SKM-1 (cell line): ENCODE data around the gene KRTAP17-1.

ENCODE experiments used
- DNase-seq: peaks from one replicate; lab custom pipeline; 2025; ENCODE audit not compliant: unreplicated experiment; lab: John Stamatoyannopoulos, UW

Gene KRTAP17-1

DNA sequence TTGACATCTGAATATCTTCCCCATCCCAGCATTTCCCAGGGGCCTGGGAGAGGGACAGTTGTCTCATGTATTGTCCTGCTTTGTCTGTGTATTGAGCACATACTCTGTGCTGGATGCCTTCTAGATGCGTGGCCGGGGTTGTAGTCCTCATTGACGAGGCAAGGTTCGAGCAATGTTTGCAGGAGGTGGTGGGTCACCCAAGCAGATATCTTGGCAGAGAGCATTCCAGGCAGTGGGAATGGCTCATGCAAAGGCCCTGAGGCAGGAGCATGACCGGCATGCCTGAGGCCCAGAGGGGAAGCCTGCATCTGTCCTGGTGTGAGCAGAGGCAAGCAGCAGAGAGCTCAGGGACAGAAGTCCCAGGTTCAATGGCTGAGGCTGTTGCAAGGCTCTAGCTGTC is 17.6 kb upstream of the KRTAP17-1 start:
- no peak for DNase-seq

DNA sequence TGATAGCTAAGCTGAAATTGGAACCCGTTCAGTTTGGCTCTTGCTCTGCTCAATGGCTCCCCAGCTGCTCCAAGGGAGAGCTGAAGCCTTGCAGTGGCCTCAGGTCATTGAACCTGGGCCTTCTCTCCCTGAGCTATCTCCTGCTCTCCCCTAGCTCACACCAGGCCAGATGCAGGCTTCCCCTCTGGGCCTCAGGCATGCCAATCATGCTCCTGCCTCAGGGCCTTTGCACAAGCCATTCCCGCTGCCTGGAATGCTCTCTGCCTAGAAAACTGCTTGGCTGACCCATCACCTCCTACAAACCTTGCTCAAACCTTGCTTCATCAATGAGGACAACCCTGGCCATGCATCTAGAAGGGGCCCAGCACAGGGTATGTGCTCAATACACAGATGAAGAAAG is 16.7 kb upstream of the KRTAP17-1 start:
- no peak for DNase-seq

DNA sequence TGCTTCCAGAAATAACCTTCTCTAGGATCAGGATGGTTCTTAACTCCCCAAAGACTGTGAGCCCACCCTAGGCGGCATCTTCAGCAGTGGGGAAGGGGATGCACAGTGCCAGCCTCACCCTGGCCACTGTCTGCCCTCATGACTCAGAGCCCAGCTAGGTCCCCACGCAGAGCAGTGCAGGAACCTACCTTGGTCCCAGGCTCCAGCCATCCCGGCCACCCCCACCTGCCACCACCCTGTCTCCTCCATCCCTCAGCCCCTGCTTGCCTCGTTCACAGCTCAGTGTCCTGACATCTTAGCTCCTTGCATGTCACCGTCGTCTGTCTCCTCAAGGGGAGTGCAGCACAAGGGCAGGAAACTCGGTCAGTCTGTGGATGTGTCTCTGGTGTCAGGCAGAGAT is 16.1 kb upstream of the KRTAP17-1 start:
- no peak for DNase-seq

DNA sequence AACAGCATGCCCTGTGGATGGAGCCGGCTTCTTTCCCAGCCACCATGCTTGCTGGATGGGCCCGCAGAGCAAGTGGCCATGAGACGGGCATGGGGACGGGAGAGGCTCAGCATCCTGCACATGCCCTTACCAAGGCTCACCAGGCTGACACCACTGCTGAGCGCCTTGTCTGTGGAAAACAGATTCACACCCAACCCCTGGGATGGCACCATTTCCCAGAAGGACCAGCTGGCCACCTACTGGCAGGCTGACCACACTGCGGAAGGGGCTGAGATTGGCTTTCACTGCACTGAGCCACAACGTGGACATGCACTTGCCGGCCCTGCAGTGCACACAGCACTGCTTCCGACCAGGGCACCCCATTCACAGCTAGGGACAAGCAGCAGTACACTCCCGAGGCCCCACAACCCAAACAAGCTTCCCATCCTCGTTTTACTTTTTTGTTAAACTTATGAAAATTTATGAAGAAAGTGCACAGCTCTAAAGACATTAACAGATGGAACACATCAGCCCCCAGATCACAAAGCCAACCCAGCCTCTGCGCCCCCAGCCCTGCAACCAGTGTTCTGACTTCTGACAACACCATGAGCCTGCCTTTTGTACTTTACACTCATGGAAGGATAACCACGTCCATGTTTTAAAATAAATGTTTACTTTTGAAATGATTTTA is 13.9 kb upstream of the KRTAP17-1 start:
- DNase-seq = no peak

DNA sequence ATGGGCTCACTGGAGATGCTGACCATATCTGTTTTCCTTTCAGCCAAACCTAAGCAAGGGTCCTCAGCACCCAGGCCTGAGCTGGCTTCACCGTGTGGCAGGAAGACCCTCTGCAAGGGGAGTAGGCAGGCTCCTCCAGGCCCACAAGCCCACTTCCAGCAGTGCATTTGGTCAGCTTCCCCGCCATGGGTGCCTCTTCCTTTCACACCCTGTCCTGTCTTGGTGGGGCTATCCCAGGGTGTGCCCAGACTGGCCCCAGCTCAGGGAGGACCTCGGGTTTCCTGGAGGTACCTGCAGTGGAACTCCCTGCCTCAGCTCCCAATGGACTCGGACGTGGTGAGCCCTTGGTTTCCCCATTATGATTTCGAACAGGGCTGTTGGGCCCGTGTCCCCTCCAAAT is 12.7 kb upstream of the KRTAP17-1 start:
- DNase-seq = no peak

DNA sequence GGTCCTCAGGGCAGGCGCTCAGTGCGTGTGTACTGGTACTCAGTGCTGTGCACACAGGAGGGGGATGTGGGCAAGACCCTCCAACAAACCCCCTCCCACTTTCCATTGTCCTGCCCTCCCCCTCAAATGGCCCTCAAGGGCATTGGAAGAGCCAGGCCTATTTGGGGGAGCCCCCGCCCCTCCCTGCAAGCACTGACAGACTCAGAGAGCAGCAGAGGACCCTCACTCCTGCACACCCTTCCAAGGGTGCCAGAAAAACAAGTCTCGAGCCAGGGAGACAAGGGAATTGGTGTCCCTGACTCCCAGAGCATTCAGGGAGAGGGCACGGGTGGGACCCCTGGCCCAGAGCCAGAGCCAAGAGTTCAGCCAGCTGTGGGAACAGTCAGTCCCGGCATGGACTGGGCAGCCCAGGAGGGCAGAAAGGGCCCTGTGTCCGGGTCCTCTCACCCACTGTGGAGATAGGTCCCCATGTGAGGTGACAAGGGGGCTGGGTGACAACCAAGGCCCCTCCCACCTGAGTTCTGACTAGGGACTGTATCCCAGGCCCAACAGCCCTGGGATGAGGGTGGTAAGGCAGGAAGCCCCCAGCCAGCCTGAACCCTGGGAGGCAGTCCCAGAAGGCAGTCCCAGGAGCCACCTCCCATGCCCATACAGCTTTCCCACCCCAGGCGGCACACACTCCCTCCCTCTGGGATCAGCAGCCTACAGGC is 12.1 kb upstream of the KRTAP17-1 start:
- no peak for DNase-seq

DNA sequence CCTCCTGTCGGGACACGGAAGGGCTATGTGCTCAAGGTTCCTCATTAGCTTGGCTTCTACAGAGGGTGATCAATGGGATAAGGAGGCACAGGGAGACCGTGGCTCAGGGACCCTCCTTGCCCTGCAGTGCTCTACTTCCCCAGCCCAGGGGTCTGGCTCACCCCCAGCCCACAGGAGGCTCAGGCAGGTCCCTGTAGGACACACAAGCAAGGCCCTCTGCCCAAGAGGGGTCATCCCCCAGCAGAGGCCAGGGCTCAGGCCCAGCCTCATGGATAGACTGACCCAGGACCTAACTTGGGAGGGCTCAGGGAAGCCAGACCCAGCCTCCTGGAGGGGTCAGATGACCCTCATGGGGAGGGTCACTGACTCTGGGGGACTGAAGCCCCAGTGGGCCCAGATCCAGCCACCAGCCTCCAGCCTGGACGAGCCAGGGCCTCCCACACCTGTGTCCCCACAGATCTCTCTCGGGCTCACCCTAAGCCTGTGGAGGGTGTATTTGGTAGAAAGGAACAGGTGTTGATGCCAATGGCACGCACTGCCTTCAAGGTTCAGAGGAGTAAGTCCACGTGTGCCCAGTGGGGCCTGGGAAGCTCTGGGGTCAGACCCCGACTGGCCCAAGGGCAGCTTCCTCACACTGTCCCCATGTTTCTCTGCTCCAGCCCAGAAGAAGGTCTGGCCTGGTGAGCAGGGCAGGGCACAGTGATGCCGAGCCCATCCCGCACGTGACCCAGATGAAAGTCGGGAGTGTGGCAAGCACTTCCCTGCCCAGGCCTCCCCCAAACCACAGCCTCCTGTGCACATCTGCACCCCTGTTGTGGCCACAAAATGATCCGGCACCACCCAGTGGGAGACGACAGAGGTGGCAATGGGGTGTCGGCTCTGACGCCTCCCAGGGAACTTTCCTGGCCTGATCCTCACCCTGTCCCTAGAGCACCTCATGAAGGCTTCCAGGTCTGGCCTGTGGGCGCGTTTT is 10.9 kb upstream of the KRTAP17-1 start:
- DNase-seq = no peak

DNA sequence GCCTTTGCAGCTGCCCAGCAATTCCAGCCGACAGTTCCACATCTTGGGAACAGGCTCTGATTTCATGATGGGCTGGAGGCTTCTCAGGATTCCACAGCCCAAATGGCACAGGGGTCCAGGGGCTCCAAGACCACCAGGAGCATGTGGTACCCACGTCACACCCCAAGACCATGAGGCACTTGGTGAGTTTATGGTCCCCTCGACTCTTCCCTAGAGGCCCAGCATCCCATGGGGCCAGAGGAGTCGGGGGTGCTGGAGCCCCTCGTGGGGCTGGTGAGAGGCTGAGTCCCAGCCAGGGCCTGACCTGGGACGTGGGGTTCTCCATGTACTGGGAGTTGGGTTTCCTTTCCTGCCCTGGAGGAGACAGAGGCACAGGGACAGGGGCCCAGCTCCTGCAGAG is 10.1 kb upstream of the KRTAP17-1 start:
- no peak for DNase-seq

DNA sequence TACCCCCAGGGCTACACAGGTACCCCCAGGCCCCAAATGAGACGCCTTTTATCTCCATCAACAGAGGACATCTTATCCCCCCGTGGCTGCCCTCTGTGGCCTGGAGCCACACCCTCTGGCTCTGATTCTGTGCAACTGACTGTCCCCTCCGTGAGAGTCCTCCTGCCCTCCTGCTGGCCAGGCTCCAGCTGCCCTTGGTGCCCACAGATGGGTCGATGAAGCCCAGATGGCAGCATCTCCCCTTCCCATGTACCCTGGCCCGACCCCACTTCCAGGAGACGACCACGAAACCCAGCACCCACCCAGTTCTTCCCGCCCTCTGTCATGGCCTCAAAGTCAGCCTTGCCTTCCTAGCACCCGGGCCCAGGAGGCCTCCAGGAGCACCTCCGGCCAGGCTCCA is 9.6 kb upstream of the KRTAP17-1 start:
- DNase-seq = no peak

DNA sequence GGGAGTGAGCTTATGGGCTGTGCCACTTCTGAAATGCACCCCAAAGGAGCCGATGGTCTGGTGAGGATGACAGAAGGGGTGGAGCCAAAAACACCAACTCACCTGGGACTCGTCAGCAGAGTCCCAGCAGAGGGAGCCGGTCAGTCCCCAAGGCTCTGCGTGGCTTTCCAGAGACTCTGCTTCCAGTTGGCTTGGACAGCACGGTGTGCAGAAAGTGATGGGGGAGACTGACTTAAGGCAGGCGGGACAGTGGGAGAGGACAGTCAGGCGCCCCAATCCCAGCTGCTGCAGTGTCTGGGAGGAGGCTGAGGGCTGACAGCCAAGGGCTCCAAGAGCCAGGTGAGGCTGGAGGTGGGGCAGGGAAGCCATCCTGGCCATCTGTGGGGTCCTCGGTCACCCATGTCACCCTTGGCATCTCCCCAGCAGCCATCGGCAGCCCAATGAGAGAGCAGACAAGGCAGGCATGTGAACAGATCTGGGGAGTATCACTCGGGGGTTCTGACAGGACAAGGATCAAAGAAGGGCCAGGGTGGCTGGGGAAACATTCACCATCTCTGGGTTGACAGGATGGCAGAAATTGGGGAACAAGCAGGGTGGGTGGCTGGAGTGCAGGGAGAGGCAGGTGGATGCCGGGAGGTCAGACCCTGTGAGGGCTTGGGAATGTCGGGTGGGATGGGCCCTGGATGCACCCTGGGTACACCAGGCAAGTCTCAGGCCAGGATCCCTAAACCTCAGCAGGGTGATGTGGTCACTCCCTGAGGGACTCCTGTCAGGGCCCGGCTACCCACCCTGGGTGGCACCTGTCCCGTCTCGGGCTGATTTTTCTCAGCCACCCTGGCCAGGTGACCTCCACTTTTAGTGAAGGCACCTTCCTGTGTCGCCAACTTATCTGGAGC is 8.9 kb upstream of the KRTAP17-1 start:
- no peak for DNase-seq

DNA sequence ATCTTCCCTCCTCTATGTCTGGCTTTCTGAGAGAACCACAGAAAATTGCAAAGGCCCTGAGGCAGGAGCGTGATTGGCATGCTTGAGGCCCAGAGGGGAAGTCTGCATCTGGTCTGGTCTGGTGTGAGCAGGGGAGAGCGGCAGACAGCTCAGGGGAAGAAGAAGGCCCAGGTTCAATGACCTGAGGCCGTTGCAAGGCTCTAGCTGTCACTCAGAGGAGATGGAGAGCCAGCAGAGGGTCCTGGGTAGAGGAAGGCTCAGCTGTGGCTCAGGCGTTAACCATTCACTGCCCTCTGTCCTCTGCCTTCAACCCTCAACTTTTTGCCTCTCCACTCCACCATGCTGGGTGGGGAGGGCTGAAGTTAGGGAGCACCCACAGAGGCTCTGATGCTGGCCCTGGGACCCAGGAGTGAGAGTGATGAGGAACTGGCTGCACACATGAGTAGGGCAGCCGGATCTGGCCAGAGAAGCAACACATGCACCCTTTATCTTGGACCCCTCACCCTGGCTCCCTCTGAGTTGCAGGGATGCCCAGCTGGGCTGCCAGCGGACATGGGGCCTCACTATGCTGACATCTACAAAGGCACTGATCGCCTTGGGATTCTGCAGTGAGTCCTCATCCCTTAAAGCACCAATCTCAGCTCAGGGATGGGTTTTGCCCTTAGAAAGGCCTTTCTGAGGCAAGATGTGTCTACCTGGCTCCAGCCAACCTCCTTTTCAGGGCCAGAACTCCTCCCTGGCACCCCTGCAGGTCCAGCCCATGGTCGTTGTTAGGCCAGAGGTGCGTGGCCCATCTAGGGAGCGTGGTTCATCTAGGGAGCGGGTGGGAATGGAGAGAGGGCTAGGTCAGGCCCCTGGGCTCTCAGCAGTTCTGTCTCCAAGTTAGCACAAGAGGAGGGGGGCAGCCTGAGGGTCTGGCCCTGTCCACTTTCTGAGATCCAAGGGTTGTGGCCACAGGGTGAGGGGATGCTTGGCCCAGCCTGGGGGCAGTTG is 7.7 kb upstream of the KRTAP17-1 start:
- no peak for DNase-seq

DNA sequence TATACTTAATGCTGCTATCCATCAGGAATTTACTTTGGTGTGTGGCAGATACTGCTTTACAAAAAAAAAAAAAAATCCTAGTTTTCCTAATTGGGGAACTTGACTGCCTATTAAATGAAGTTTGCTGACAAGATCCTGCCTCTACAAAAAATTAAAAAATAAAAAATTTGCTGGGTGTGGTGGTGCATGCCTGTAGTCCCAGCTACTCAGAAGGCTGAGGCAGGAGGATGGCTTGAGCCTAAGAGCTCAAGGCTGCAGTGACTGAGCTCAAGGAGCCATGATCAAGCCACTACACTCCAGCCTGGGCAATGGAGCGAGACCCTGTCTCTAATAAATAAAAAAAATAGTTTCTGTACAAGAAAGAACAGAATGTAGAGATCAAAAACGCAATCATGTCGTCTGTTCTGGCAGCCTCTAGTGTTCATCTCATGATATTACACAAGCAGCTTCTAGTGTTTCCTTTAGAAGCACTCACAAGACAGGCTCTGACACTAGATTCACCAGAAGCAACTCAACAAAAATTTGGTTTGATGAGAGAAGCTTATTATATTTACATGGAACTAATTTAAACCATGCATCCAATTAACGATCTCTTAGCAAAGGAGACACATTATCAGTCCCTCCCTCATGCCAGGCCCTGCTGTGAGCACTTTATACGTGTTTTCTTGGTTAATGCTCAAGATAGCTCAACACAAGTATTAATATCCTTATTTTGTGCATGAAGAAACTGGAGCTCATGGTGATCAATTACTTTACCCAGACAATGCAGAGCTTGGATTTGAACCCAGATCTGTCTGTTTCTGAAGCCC is 6.8 kb upstream of the KRTAP17-1 start:
- no peak for DNase-seq

DNA sequence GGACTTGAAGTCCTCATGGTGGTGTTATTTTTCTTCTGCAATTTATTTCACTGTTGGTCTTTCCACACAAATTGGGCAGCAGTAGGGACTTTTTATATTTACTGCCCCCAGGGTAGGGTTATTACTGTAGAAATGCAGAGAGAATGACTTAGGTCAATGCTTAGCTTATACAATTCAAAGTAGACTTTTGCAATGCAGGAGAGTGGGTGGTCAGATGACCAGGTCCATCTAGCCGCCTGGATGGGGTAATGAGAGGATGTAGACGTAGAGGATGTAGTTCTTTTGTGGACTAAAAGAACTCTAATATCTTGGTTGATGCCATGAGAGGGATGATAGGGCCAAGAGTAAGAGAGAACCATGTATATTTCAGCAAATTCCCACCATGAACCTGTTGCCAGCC is 2.7 kb upstream of the KRTAP17-1 start:
- no peak for DNase-seq

DNA sequence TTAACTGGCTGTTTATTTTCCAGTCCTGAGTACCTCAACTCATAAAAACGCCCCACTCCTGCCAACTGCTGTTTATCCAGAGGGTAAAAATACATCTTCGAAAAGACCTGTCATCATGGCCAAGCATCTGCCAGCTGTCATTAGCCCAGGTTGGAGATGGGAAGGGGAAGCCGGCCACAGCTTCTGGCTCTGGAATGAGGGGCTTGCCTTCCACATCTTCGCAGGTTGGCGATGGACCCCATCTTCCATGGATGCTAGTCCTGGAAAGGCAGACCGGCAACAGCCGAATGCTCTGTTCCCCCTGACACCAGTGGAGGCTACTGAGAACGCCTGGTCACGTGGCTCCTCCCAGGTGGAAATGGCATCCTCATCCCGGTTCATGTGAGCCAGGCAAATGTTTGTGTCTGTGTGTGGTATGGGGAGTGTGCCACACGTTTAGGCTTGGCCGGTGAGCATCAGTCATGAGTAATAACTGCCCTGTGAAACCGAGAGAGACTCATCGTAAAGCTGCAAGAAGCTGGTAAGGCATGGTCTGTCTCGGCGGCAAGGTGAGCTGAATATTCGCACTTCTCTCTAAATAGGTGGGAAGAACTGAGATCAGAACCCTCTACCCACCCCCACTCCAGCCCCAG is 420 bp upstream of the KRTAP17-1 start:
- DNase-seq = no peak

DNA sequence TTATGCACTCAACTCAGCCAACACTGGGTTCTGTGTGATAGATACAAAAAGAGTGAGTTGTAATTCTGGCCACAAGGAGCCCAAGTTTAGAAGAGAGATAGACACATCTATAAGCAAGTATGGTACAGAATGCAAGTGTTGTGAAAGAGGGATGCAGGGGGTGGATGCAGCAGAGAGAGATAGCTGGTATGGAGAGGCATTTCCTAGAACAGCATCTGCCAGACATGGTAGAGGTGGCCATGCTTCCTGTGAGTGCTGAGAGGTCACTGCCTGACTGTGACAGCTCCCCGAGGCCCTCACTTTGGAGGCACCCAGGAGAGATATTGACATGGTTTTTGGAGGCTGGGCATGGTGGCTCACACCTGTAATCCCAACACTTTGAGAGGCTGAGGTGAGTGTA is 4.4 kb downstream of the KRTAP17-1 start:
- no peak for DNase-seq

DNA sequence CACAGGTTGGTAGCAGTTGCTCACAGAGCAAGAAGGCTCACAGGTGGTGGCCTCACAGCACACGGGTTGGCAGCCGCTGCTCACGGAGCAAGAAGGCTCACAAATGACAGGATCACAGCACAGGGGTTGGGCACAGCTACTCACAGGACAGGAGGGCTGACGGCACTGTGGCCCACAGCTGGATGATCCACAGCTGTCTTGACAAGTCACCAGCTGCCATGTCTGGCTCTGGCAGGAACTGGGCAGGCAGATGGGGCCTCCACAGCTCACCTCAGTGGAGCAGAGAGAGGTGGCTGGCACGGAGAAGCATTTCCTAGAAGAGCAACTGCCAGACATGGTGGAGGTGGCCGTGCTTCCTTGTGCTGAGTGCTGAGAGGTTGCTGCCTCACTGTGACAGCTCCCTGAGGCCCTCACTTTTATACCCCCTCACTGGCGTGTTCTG is 6.6 kb downstream of the KRTAP17-1 start, which contains the start of gene KRTAP16-1:
KRTAP16-1 (minus strand) TSS at position 392 of the 442 bp plus-strand sequence; CDS start at position 336, 56 bp downstream.
- DNase-seq = no peak

DNA sequence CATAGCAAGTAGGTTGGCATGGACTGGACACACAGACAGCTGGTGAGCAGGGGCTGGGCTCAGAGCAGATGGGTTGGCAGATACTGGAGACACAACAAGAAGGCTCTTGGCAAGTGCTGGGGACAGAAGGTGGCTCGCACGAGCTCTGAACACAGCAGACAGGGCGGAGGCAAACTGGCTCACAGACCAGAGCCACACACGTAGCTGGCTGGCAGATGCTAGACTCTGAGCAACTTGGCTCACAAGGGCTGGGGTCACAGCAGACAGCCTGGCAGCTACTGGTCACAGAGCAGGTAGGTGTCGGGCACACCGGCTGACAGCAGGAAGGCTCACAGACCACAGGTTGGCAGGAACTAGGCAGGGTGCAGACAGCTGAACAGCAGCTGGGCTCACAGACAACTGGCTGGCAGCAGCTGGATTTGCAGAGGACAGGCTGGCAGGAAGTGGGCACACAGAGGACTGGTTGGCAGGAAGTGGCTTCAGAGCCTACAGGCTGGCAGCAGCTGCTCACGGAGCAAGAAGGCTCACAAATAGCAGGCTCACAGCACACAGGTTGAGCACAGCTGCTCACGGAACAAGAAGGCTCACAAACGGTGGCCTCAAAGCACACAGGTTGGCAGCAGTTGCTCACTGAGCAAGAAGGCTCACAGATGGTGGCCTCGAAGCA is 7.1 kb downstream of the KRTAP17-1 start:
- DNase-seq = no peak
